ENCODE measurements around the gene DYNLL1. TPM values are rescaled to one million over a fixed set of nuclear protein-coding genes. Genes with fewer than 3 reads are reported as not detected.
"Not testable (repeated sequence)": the region's sequence is repeated elsewhere in the genome, so short reads cannot be mapped to it uniquely, and the experiment has no call there.

Gene DYNLL1
- total and polyA plus RNA-seq, 7 experiments from 2014 or later: 35.0 to 301 (median 75.5) TPM

GRCh38 chr12:120529641-120530417 is 33.9 kb downstream of the DYNLL1 start:
- Histone ChIP-seq H3K4me1 (ENCODE audit: control insufficient read depth in 2 of 2, insufficient read depth in 2 of 2, low read length in 2 of 2) (no peaks in the 10 kb centered on the region), H3K36me3 (ENCODE audit: control insufficient read depth in 2 of 3, insufficient read depth in 3 of 3, low read length in 3 of 3) (peaks cover 0 to 11% (median 0%) of the 10 kb centered on the region in 3 experiments), H3K27me3 (ENCODE audit: control insufficient read depth in 2 of 2, insufficient read depth in 2 of 2, low read length in 2 of 2) (no peaks in the 10 kb centered on the region), H3K27ac (ENCODE audit: low read depth, low read length) (peak overlapping the region; percentile 88), H3K4me3 (ENCODE audit: low read length) (peak overlapping the region; percentile 75), H3K9me3 (ENCODE audit: control insufficient read depth in 2 of 3, low read length in 3 of 3) (no peaks in the 10 kb centered on the region)
- Mint-ChIP-seq H3K27me3 (peaks cover 0 to 2% (median 0%) of the 10 kb centered on the region in 5 donors), H3K27ac (peak overlapping the region; percentile 96 to 100 (median 98)), H3K9me3 (peaks cover 0 to 2% (median 0%) of the 10 kb centered on the region in 11 donors), H3K4me3 (peak overlapping the region; percentile 93 to 100 (median 99)), H3K36me3 (peaks cover 0 to 8% (median 0%) of the 10 kb centered on the region in 5 donors), H3K4me1 (peaks cover 10 to 30% (median 25%) of the 10 kb centered on the region in 7 donors)
- ATAC-seq: no peak
- CTCF ChIA-PET: interaction anchor here (0.9 to 1.2 kb wide), 3 partner anchors 31 to 1594 kb away, joined by 3 to 4 read pairs (median 3); no protein-coding TSS in a partner anchor
- intact Hi-C loops (cut with micrococcal nuclease): loop anchor here (1.0 to 10.0 kb wide), 9 partner anchors 34 to 935 kb away; partner anchors contain the start of genes DYNLL1 (in 2 of the 2), C12orf43 (in 1 of the 2), MLEC (in 1 of the 2) and POP5 (in 1 of the 2)
- peak in 2 of 9 donors; percentile 11 to 24 for DNase-seq
- POLR2A ChIA-PET: interaction anchor here (1.2 to 1.8 kb wide), 5 partner anchors 26 to 61 kb away, joined by 5 to 14 read pairs (median 8); partner anchors contain the start of genes DYNLL1, POP5 and SRSF9

GRCh38 chr12:120530418-120530761 is 34.5 kb downstream of the DYNLL1 start:
- peaks cover 0 to 12% (median 0%) of the 10 kb centered on the region in 5 donors for H3K36me3 Mint-ChIP-seq
- H3K4me3 Mint-ChIP-seq: peak overlapping the region in 9 of 10 donors; percentile 3 to 100 (median 99)
- H3K4me1 ChIP-seq (ENCODE audit: control insufficient read depth in 2 of 2, insufficient read depth in 2 of 2, low read length in 2 of 2); H3K9me3 Mint-ChIP-seq; H3K4me3 ChIP-seq (ENCODE audit: low read length); DNase-seq; H3K27me3 ChIP-seq (ENCODE audit: control insufficient read depth in 2 of 2, insufficient read depth in 2 of 2, low read length in 2 of 2); H3K9me3 ChIP-seq (ENCODE audit: control insufficient read depth in 2 of 3, low read length in 3 of 3); CTCF ChIA-PET; H3K27ac ChIP-seq (ENCODE audit: low read depth, low read length); ATAC-seq; H3K27me3 Mint-ChIP-seq: not testable (repeated sequence)
- H3K27ac Mint-ChIP-seq: peak overlapping the region in 6 of 9 donors; percentile 14 to 98 (median 96)
- peaks cover 0 to 12% (median 0%) of the 10 kb centered on the region in 3 experiments for H3K36me3 ChIP-seq (ENCODE audit: control insufficient read depth in 2 of 3, insufficient read depth in 3 of 3, low read length in 3 of 3)
- peaks cover 10 to 35% (median 28%) of the 10 kb centered on the region in 7 donors for H3K4me1 Mint-ChIP-seq
- POLR2A ChIA-PET: interaction anchor here (1.2 kb wide), 1 partner anchor 34 kb away, joined by 5 read pairs; no protein-coding TSS in a partner anchor
- intact Hi-C loops (cut with micrococcal nuclease): loop anchor here (5.0 to 10.0 kb wide), 4 partner anchors 213 to 934 kb away; partner anchors contain the start of genes C12orf43 (in 1 of the 2) and PRKAB1 (in 1 of the 2)

GRCh38 chr12:120532701-120533238 is 36.9 kb downstream of the DYNLL1 start:
- H3K4me1 Mint-ChIP-seq: peaks cover 17 to 52% (median 45%) of the 10 kb centered on the region in 7 donors
- no peak overlapping the region for H3K4me3 ChIP-seq (ENCODE audit: low read length)
- ChIA-PET CTCF (interaction anchor here (0.6 to 2.0 kb wide), 5 partner anchors 11 to 379 kb away, joined by 3 to 4 read pairs (median 3); partner anchors contain the start of gene SRSF9), POLR2A (interaction anchor here (0.7 to 1.2 kb wide), 5 partner anchors 9 to 64 kb away, joined by 3 to 4 read pairs (median 3); no protein-coding TSS in a partner anchor)
- H3K4me1 ChIP-seq (ENCODE audit: control insufficient read depth in 2 of 2, insufficient read depth in 2 of 2, low read length in 2 of 2): peaks cover 19 to 25% of the 10 kb centered on the region in 2 donors
- no peak overlapping the region for H3K27ac ChIP-seq (ENCODE audit: low read depth, low read length)
- ATAC-seq (no peak), DNase-seq (no peak)
- peaks cover 0 to 14% (median 0%) of the 10 kb centered on the region in 5 donors for H3K36me3 Mint-ChIP-seq
- H3K27me3 ChIP-seq (ENCODE audit: control insufficient read depth in 2 of 2, insufficient read depth in 2 of 2, low read length in 2 of 2): no peaks in the 10 kb centered on the region
- H3K9me3 Mint-ChIP-seq: peaks cover 0 to 2% (median 0%) of the 10 kb centered on the region in 11 donors
- intact Hi-C loops (cut with micrococcal nuclease): loop anchor here (5.0 to 10.0 kb wide), 4 partner anchors 215 to 932 kb away; partner anchors contain the start of genes C12orf43 (in 1 of the 2) and PRKAB1 (in 1 of the 2)
- H3K27me3 Mint-ChIP-seq: peaks cover 0 to 2% (median 0%) of the 10 kb centered on the region in 5 donors
- H3K36me3 ChIP-seq (ENCODE audit: control insufficient read depth in 2 of 3, insufficient read depth in 3 of 3, low read length in 3 of 3): peaks cover 0 to 12% (median 0%) of the 10 kb centered on the region in 3 experiments
- H3K9me3 ChIP-seq (ENCODE audit: control insufficient read depth in 2 of 3, low read length in 3 of 3): no peaks in the 10 kb centered on the region
- H3K4me3 Mint-ChIP-seq: peak overlapping the region in 4 of 10 donors; percentile 2 to 44 (median 20)
- peak overlapping the region in 3 of 9 donors; percentile 10 to 47 (median 16) for H3K27ac Mint-ChIP-seq

- peak; percentile 61 to 88 (median 85) for DNase-seq
- Histone ChIP-seq H3K36me3 (ENCODE audit: control insufficient read depth in 2 of 3, insufficient read depth in 3 of 3, low read length in 3 of 3) (peaks cover 0 to 10% (median 0%) of the 10 kb centered on the region in 3 experiments), H3K4me1 (ENCODE audit: control insufficient read depth in 2 of 2, insufficient read depth in 2 of 2, low read length in 2 of 2) (peaks cover 34 to 40% of the 10 kb centered on the region in 2 donors), H3K9me3 (ENCODE audit: control insufficient read depth in 2 of 3, low read length in 3 of 3) (no peaks in the 10 kb centered on the region), H3K27me3 (ENCODE audit: control insufficient read depth in 2 of 2, insufficient read depth in 2 of 2, low read length in 2 of 2) (no peaks in the 10 kb centered on the region), H3K4me3 (ENCODE audit: low read length) (peak within 1 kb of the TSS; percentile 92), H3K27ac (ENCODE audit: low read depth, low read length) (peak within 1 kb of the TSS; percentile 97)
- intact Hi-C loops (cut with micrococcal nuclease): loop anchor here (1.0 to 10.0 kb wide), 11 partner anchors 38 to 931 kb away; partner anchors contain the start of genes COX6A1 (in 2 of the 2), POP5 (in 2 of the 2), C12orf43 (in 1 of the 2) and DYNLL1 (in 1 of the 2)
- CTCF ChIA-PET: no interaction called here
- Mint-ChIP-seq H3K27me3 (peaks cover 0 to 2% (median 0%) of the 10 kb centered on the region in 5 donors), H3K36me3 (peaks cover 0 to 17% (median 0%) of the 10 kb centered on the region in 5 donors), H3K4me3 (peak within 1 kb of the TSS; percentile 87 to 98 (median 96)), H3K27ac (peak within 1 kb of the TSS; percentile 90 to 95 (median 95)), H3K4me1 (peaks cover 28 to 57% (median 54%) of the 10 kb centered on the region in 7 donors), H3K9me3 (peaks cover 0 to 2% (median 0%) of the 10 kb centered on the region in 11 donors)
- ATAC-seq: peak; percentile 84
- POLR2A ChIA-PET: interaction anchor here (0.9 to 3.8 kb wide), 7 partner anchors 27 to 333 kb away, joined by 3 to 26 read pairs (median 5); partner anchors contain the start of genes DYNLL1, POP5, RNU4-1 and RPLP0
These were observed 38.3 kb downstream of the DYNLL1 start, which contains the start of gene RNF10 for GRCh38 chr12:120534203-120534702. TSS of gene RNF10 (plus strand) at chr12:120534356. CDS start at chr12:120534812, 456 bp downstream.

GRCh38 chr12:120534703-120535655 is 39.1 kb downstream of the DYNLL1 start:
- Mint-ChIP-seq H3K9me3 (peaks cover 0 to 2% (median 0%) of the 10 kb centered on the region in 11 donors), H3K4me1 (peaks cover 33 to 56% (median 52%) of the 10 kb centered on the region in 7 donors), H3K27ac (peak overlapping the region; percentile 90 to 95 (median 94)), H3K4me3 (peak overlapping the region; percentile 87 to 98 (median 96)), H3K27me3 (peaks cover 0 to 2% (median 0%) of the 10 kb centered on the region in 5 donors), H3K36me3 (peaks cover 0 to 17% (median 0%) of the 10 kb centered on the region in 5 donors)
- peak; percentile 68 for ATAC-seq
- H3K4me3 ChIP-seq (ENCODE audit: low read length): peak overlapping the region; percentile 92
- ChIA-PET CTCF (interaction anchor here (0.8 kb wide), 1 partner anchor 370 kb away, joined by 5 read pairs; no protein-coding TSS in a partner anchor), POLR2A (interaction anchor here (0.6 to 3.8 kb wide), 12 partner anchors 9 to 334 kb away, joined by 3 to 26 read pairs (median 4); partner anchors contain the start of genes DYNLL1, POP5, RNU4-1 and RPLP0)
- peaks cover 0 to 13% (median 0%) of the 10 kb centered on the region in 3 experiments for H3K36me3 ChIP-seq (ENCODE audit: control insufficient read depth in 2 of 3, insufficient read depth in 3 of 3, low read length in 3 of 3)
- H3K27ac ChIP-seq (ENCODE audit: low read depth, low read length): peak overlapping the region; percentile 97
- no peaks in the 10 kb centered on the region for H3K9me3 ChIP-seq (ENCODE audit: control insufficient read depth in 2 of 3, low read length in 3 of 3)
- intact Hi-C loops (cut with micrococcal nuclease): loop anchor here (1.0 to 10.0 kb wide), 12 partner anchors 39 to 930 kb away; partner anchors contain the start of genes COX6A1 (in 2 of the 2), POP5 (in 2 of the 2), ACADS (in 1 of the 2) and C12orf43 (in 1 of the 2)
- H3K4me1 ChIP-seq (ENCODE audit: control insufficient read depth in 2 of 2, insufficient read depth in 2 of 2, low read length in 2 of 2): peaks cover 39 to 43% of the 10 kb centered on the region in 2 donors
- no peaks in the 10 kb centered on the region for H3K27me3 ChIP-seq (ENCODE audit: control insufficient read depth in 2 of 2, insufficient read depth in 2 of 2, low read length in 2 of 2)
- peak in 6 of 9 donors; percentile 39 to 60 (median 56) for DNase-seq

All from naive thymus-derived CD4-positive, alpha-beta T cell (primary cell).